Smooth muscle cell (in vitro differentiated cells): ENCODE results near the gene ADCY1. TPM values are rescaled to one million over a fixed set of nuclear protein-coding genes. Genes with fewer than 3 reads are reported as not detected.

Experiments used
- DNase-seq: peaks from one replicate; lab custom pipeline; 2025; ENCODE audit not compliant: unreplicated experiment; lab: John Stamatoyannopoulos, UW
- H2AFZ ChIP-seq: fragments of 200-600 bp; sonication (generic); 2 replicates; pipeline ENCODE4 v1.6.0; 2016; ENCODE audit warnings: antibody characterized with exemption, low read depth, mild to moderate bottlenecking
- H3F3A ChIP-seq: fragments of 200-600 bp; sonication (generic); 2 replicates; pipeline ENCODE4 v1.6.0; 2017; ENCODE audit warnings: antibody characterized with exemption, low read depth
- H3K27ac ChIP-seq: fragments of 200-600 bp; sonication (generic); 2 replicates; pipeline ENCODE4 v1.5.1; 2016; ENCODE audit warnings: low read depth, mild to moderate bottlenecking
- H3K27me3 ChIP-seq: fragments of 200-600 bp; sonication (generic); 2 replicates; pipeline ENCODE4 v1.6.1; 2016; ENCODE audit warnings: low read depth, mild to moderate bottlenecking
- H3K36me3 ChIP-seq: fragments of 200-600 bp; sonication (generic); 2 replicates; pipeline ENCODE4 v1.5.1; 2016; ENCODE audit warnings: low read depth
- H3K4me1 ChIP-seq: fragments of 200-600 bp; sonication (generic); 2 replicates; pipeline ENCODE4 v1.5.1; 2016; ENCODE audit warnings: low read depth
- H3K4me2 ChIP-seq: fragments of 200-600 bp; sonication (generic); 2 replicates; pipeline ENCODE4 v1.6.0; 2016; ENCODE audit warnings: mild to moderate bottlenecking
- H3K4me3 ChIP-seq: fragments of 200-600 bp; sonication (generic); 2 replicates; pipeline ENCODE4 v1.5.1; 2016; ENCODE audit warnings: mild to moderate bottlenecking
- H3K79me2 ChIP-seq: fragments of 200-600 bp; sonication (generic); 2 replicates; pipeline ENCODE4 v1.6.0; 2016; ENCODE audit warnings: low read depth, mild to moderate bottlenecking
- H3K9ac ChIP-seq: fragments of 200-600 bp; sonication (generic); 2 replicates; pipeline ENCODE4 v1.6.0; 2016; ENCODE audit warnings: low read depth
- H3K9me3 ChIP-seq: fragments of 200-600 bp; sonication (generic); replicated peaks from 2 replicates; pipeline ENCODE4 v1.5.1; 2016; ENCODE audit warnings: low read depth
- H4K20me1 ChIP-seq: fragments of 200-600 bp; sonication (generic); 2 replicates; pipeline ENCODE4 v1.6.0; 2016; ENCODE audit warnings: low read depth
- WGBS: methylation state at CpG from one replicate; pipeline ENCODE4 v1.1.7; 2016; ENCODE audit warnings: low lambda C conversion rate; 5-methylcytosine and 5-hydroxymethylcytosine counted together
- polyA plus RNA-seq: library from polyadenylated mRNA; unstranded; fragments of >200 nt; fragmentation: Nextera tagmentation; extraction: Ambion mirVana; gene quantifications from 2 replicates; pipeline ENCODE4 v1.2.1, GENCODE V29; 2016
- total RNA-seq: library from RNA; depleted of rRNA; stranded (reverse); fragments of >200 nt; gene quantifications from 2 replicates; pipeline ENCODE4 v1.2.3, GENCODE V29; 2014
- TF ChIP-seq, protein P1 (sequence below): fragments of 200-600 bp; sonication (generic); IDR thresholded peaks from 2 replicates; pipeline ENCODE4 v1.5.1; 2017; ENCODE audit warnings: borderline replicate concordance, mild to moderate bottlenecking, antibody characterized with exemption; ENCODE audit not compliant: insufficient read depth, poor library complexity, severe bottlenecking

The ADCY1 gene
- total and polyA plus RNA-seq, 2 experiments from 2014 or later = 0.22 TPM; not detected in 1

DNA sequence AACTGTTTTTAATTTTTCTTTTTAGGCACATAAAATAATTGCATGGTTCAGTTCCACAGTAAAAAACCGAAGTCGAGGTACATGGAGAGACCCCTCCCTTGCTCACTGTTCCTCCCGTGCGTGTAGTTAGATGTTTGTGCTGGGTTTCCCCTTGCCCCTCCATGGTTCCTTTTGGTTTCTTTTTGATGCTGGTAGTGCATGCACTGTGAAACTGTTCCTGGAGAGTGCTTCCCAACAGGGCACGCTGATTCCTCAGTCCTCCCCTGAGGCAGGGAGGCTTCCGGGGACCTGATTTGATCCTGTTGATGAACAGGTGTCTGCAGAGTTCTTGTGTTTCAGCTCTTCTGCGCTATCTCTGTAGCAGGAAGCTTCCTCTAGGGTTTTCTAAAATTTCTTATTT, 69.5 kb downstream of the ADCY1 start:
- Histone ChIP-seq H3F3A (no peaks in the 10 kb centered on the region), H3K4me3 (no peak overlapping the region), H3K27ac (no peak overlapping the region), H3K79me2 (no peaks in the 10 kb centered on the region), H3K4me2 (no peak overlapping the region), H2AFZ (no peak overlapping the region), H3K4me1 (no peaks in the 10 kb centered on the region), H4K20me1 (no peaks in the 10 kb centered on the region), H3K27me3 (no peaks in the 10 kb centered on the region), H3K36me3 (no peaks in the 10 kb centered on the region), H3K9me3 (no peaks in the 10 kb centered on the region), H3K9ac (no peak overlapping the region)
- no peak for DNase-seq
- TF ChIP-seq, protein P1, sequence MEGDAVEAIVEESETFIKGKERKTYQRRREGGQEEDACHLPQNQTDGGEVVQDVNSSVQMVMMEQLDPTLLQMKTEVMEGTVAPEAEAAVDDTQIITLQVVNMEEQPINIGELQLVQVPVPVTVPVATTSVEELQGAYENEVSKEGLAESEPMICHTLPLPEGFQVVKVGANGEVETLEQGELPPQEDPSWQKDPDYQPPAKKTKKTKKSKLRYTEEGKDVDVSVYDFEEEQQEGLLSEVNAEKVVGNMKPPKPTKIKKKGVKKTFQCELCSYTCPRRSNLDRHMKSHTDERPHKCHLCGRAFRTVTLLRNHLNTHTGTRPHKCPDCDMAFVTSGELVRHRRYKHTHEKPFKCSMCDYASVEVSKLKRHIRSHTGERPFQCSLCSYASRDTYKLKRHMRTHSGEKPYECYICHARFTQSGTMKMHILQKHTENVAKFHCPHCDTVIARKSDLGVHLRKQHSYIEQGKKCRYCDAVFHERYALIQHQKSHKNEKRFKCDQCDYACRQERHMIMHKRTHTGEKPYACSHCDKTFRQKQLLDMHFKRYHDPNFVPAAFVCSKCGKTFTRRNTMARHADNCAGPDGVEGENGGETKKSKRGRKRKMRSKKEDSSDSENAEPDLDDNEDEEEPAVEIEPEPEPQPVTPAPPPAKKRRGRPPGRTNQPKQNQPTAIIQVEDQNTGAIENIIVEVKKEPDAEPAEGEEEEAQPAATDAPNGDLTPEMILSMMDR = no peak
- 95% methylated on average over 7 of the region's 7 CpGs for WGBS

DNA sequence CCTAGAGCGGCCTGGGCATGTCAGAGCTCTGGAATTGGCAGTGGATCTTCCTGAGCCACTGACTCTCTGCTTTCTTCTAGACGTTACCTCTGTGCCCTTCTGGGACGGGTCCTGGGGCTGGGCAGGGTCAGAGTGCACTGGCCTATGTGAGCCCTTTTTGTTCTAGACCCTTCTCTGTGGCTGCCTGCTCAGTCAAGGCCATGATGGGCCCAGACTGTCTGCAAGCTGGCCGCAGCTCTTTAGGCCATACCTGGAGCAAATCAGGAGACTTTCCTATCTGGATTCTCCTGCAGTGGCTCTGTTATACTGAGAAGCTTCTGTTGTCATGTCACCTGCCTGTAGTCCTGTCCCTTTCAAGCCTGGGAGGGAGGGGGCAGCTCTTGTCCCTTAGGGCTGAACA, 70.1 kb downstream of the ADCY1 start:
- Histone ChIP-seq H4K20me1 (no peaks in the 10 kb centered on the region), H3K4me1 (no peaks in the 10 kb centered on the region), H3K9me3 (no peaks in the 10 kb centered on the region), H3K4me2 (no peak overlapping the region), H3K79me2 (no peaks in the 10 kb centered on the region), H3K27ac (no peak overlapping the region), H3F3A (no peaks in the 10 kb centered on the region), H3K4me3 (no peak overlapping the region), H3K9ac (no peak overlapping the region), H3K27me3 (no peaks in the 10 kb centered on the region), H2AFZ (no peak overlapping the region), H3K36me3 (no peaks in the 10 kb centered on the region)
- TF ChIP-seq, protein P1 = no peak
- DNase-seq = no peak
- WGBS = 91% methylated on average over 4 of the region's 4 CpGs

GRCh38 chr7:45645141-45645969, 71.2 kb downstream of the ADCY1 start:
- Histone ChIP-seq H2AFZ (no peak overlapping the region), H3K4me2 (no peak overlapping the region), H3K4me1 (no peaks in the 10 kb centered on the region), H3K36me3 (no peaks in the 10 kb centered on the region), H3K79me2 (no peaks in the 10 kb centered on the region), H3K9ac (no peak overlapping the region), H3K9me3 (no peaks in the 10 kb centered on the region), H3K27me3 (no peaks in the 10 kb centered on the region), H3F3A (no peaks in the 10 kb centered on the region), H3K4me3 (no peak overlapping the region), H3K27ac (no peak overlapping the region), H4K20me1 (no peaks in the 10 kb centered on the region)
- DNase-seq = no peak
- TF ChIP-seq, protein P1 = no peak
- WGBS = 88% methylated on average over 8 of the region's 8 CpGs
